PC-3 (cell line): ENCODE data around the gene ZCCHC2. TPM values are rescaled to one million over a fixed set of nuclear protein-coding genes. Genes with fewer than 3 reads are reported as not detected.

Experiments used
- ATAC-seq: fragments of 200-7000 bp; cut with Tn5 transposase; 2 replicates; pipeline ENCODE4 v1.9.1; 2020; ENCODE audit warnings: mild to moderate bottlenecking, moderate library complexity
- BruUV-seq: library from RNA; stranded (reverse); fragments of 400-500 nt; replicated peaks from 2 replicates; lab custom pipeline; 2021; lab: Mats Ljungman, UMichigan
- CTCF ChIA-PET: fragments of 300-600 bp; sonication (Branson Sonifier 250); formaldehyde crosslinking; loops from one replicate; lab custom pipeline; 2022; ENCODE audit warnings: antibody characterized with exemption; lab: Charles Lee
- POLR2A ChIA-PET: fragments of 300-600 bp; sonication (Branson Sonifier 250); formaldehyde crosslinking; loops from one replicate; lab custom pipeline; 2022; ENCODE audit warnings: antibody characterized with exemption; ENCODE audit not compliant: unreplicated experiment; lab: Charles Lee
- DNase-seq: peaks from one replicate; pipeline ENCODE4 v3.0.0-alpha.2; 2015
- H2AFZ ChIP-seq: fragments of 300-600 bp; sonication (generic); 2 replicates; pipeline ENCODE4 v1.6.0; 2016; ENCODE audit warnings: antibody characterized with exemption, low read length
- H3F3A ChIP-seq: fragments of 300-600 bp; sonication (generic); one replicate; pipeline ENCODE4 v1.6.0; 2017; ENCODE audit warnings: antibody characterized with exemption, low read length, control low read depth, mild to moderate bottlenecking; ENCODE audit not compliant: unreplicated experiment
- H3K27ac ChIP-seq: fragments of 300-600 bp; sonication (generic); 2 replicates; pipeline ENCODE4 v1.5.1; 2016; ENCODE audit warnings: mild to moderate bottlenecking, low read length
- H3K27me3 ChIP-seq: fragments of 300-600 bp; sonication (generic); 2 replicates; pipeline ENCODE4 v1.6.1; 2016; ENCODE audit warnings: low read length, mixed read lengths
- H3K36me3 ChIP-seq: fragments of 300-600 bp; sonication (generic); 2 replicates; pipeline ENCODE4 v1.6.1; 2016; ENCODE audit warnings: low read depth, mixed run types, low read length, mixed read lengths
- H3K4me1 ChIP-seq: fragments of 300-600 bp; sonication (generic); 2 replicates; pipeline ENCODE4 v1.5.1; 2016; ENCODE audit warnings: low read length; ENCODE audit not compliant: insufficient read depth
- H3K4me2 ChIP-seq: fragments of 300-600 bp; sonication (generic); 2 replicates; pipeline ENCODE4 v1.6.0; 2016; ENCODE audit warnings: low read length
- H3K4me3 ChIP-seq: fragments of 300-600 bp; sonication (generic); 2 replicates; pipeline ENCODE4 v1.5.1; 2016; ENCODE audit warnings: mild to moderate bottlenecking, low read length, mixed read lengths
- H3K79me2 ChIP-seq: fragments of 300-600 bp; sonication (generic); 2 replicates; pipeline ENCODE4 v1.6.1; 2017; ENCODE audit warnings: low read length, mixed read lengths
- H3K9ac ChIP-seq: fragments of 300-600 bp; sonication (generic); 2 replicates; pipeline ENCODE4 v1.6.0; 2016; ENCODE audit warnings: mild to moderate bottlenecking, low read length
- H3K9me2 ChIP-seq: fragments of 300-600 bp; sonication (generic); replicated peaks from 2 replicates; pipeline ENCODE4 v1.6.1; 2016; ENCODE audit warnings: mixed run types, low read length, mixed read lengths
- H3K9me3 ChIP-seq: fragments of 300-600 bp; sonication (generic); 2 replicates; pipeline ENCODE4 v1.6.1; 2016; ENCODE audit warnings: low read length, mixed read lengths
- H4K20me1 ChIP-seq: fragments of 300-600 bp; sonication (generic); 2 replicates; pipeline ENCODE4 v1.6.1; 2016; ENCODE audit warnings: low read length, mixed read lengths
- CTCF ChIP-seq: fragments of 300-600 bp; sonication (generic); conservative IDR thresholded peaks from 2 replicates; pipeline ENCODE4 v1.5.1; 2017; ENCODE audit warnings: antibody characterized with exemption, low read depth, mild to moderate bottlenecking, low read length
- EZH2 ChIP-seq: fragments of 300-600 bp; sonication (generic); IDR thresholded peaks from one replicate; pipeline ENCODE4 v1.6.1; 2017; ENCODE audit warnings: antibody characterized with exemption, mild to moderate bottlenecking, low read length; ENCODE audit not compliant: unreplicated experiment
- EZH2phosphoT487 ChIP-seq: fragments of 300-600 bp; sonication (generic); IDR thresholded peaks from 2 replicates; pipeline ENCODE4 v1.6.1; 2018; ENCODE audit warnings: mild to moderate bottlenecking, antibody characterized with exemption, low read length, borderline replicate concordance
- intact Hi-C: fragments of 100-400 bp; cut with micrococcal nuclease; formaldehyde crosslinking; loops from 2 replicates; pipeline ENCODE4 v1.9.0; 2023
- total RNA-seq: library from RNA; depleted of rRNA; stranded (reverse); fragments of >200 nt; gene quantifications from 2 replicates; pipeline ENCODE4 v1.2.3, GENCODE V29; 2014

Gene ZCCHC2
- total RNA-seq, 1 experiment from 2014 or later = 17.3 TPM

GRCh38 chr18:62571037-62571436 is 48.2 kb downstream of the ZCCHC2 start:
- TF ChIP-seq EZH2phosphoT487 (no peak), EZH2 (no peak), CTCF (no peak)
- intact Hi-C loops = no loop called here
- Histone ChIP-seq H3K4me1 (no peaks in the 10 kb centered on the region), H3K36me3 (peaks cover 48% of the 10 kb centered on the region), H3K4me3 (no peak overlapping the region), H2AFZ (no peak overlapping the region), H3K27ac (no peak overlapping the region), H3K27me3 (no peaks in the 10 kb centered on the region), H3F3A (no peaks in the 10 kb centered on the region), H3K9me3 (no peaks in the 10 kb centered on the region), H3K9me2 (no peaks in the 10 kb centered on the region), H4K20me1 (no peaks in the 10 kb centered on the region), H3K9ac (no peak overlapping the region), H3K4me2 (no peak overlapping the region), H3K79me2 (no peaks in the 10 kb centered on the region)
- ChIA-PET POLR2A (no interaction called here), CTCF (no interaction called here)
- ATAC-seq = no peak
- no TSS peak for BruUV-seq
- DNase-seq = no peak

GRCh38 chr18:62571648-62572047 is 48.8 kb downstream of the ZCCHC2 start:
- DNase-seq (no peak), ATAC-seq (no peak)
- no peak for TF ChIP-seq CTCF
- TF ChIP-seq EZH2 = no peak
- no peak for TF ChIP-seq EZH2phosphoT487
- no peak overlapping the region for H3K4me2 ChIP-seq
- ChIA-PET CTCF (no interaction called here), POLR2A (no interaction called here)
- H3K36me3 ChIP-seq = peaks cover 45% of the 10 kb centered on the region
- H4K20me1 ChIP-seq = no peaks in the 10 kb centered on the region
- no peaks in the 10 kb centered on the region for H3K79me2 ChIP-seq
- no peaks in the 10 kb centered on the region for H3K9me2 ChIP-seq
- no peaks in the 10 kb centered on the region for H3K27me3 ChIP-seq
- no peak overlapping the region for H2AFZ ChIP-seq
- intact Hi-C loops = no loop called here
- H3F3A ChIP-seq = no peaks in the 10 kb centered on the region
- BruUV-seq = no TSS peak
- no peaks in the 10 kb centered on the region for H3K4me1 ChIP-seq
- H3K9ac ChIP-seq = no peak overlapping the region
- H3K27ac ChIP-seq = no peak overlapping the region
- no peak overlapping the region for H3K4me3 ChIP-seq
- no peaks in the 10 kb centered on the region for H3K9me3 ChIP-seq

GRCh38 chr18:62572456-62572855 is 49.6 kb downstream of the ZCCHC2 start:
- ChIA-PET CTCF (no interaction called here), POLR2A (no interaction called here)
- Histone ChIP-seq H3K4me1 (no peaks in the 10 kb centered on the region), H3K79me2 (no peaks in the 10 kb centered on the region), H3K9me2 (no peaks in the 10 kb centered on the region), H3K27me3 (no peaks in the 10 kb centered on the region), H3F3A (no peaks in the 10 kb centered on the region), H3K4me3 (no peak overlapping the region), H3K9me3 (no peaks in the 10 kb centered on the region), H3K4me2 (no peak overlapping the region), H3K9ac (no peak overlapping the region), H4K20me1 (no peaks in the 10 kb centered on the region), H3K36me3 (peaks cover 45% of the 10 kb centered on the region), H2AFZ (no peak overlapping the region), H3K27ac (no peak overlapping the region)
- BruUV-seq = no TSS peak
- ATAC-seq = no peak
- DNase-seq = no peak
- intact Hi-C loops = no loop called here
- TF ChIP-seq EZH2 (no peak), CTCF (no peak), EZH2phosphoT487 (no peak)
